Endothelial cell of hepatic sinusoid (primary cell): Measurements from ENCODE around the gene CT47A7.
"Not testable (repeated sequence)": the region's sequence is repeated elsewhere in the genome, so short reads cannot be mapped to it uniquely, and the experiment has no call there.

ENCODE experiments used
- in situ Hi-C: cut with HindIII; loops from 2 replicates; pipeline ENCODE4 v1.10.0; 2017; ENCODE audit warnings: low sequenced_read_pairs

CT47A7 gene

GRCh38 chrX:120956500-120956899 lies at the start of gene CT47A7:
TSS of gene CT47A7 (minus strand) at chrX:120956600. CDS start at chrX:120956345, 255 bp downstream.
- in situ Hi-C loops: not testable (repeated sequence)

GRCh38 chrX:121000589-121000988 lies 44.2 kb upstream of the CT47A7 start:
- in situ Hi-C loops: no loop called here

- in situ Hi-C loops: no loop called here
These were observed 43.0 kb upstream of the CT47A7 start for GRCh38 chrX:120999413-120999812.

- in situ Hi-C loops: not testable (repeated sequence)
These were observed 29.3 kb upstream of the CT47A7 start, which contains the start of gene CT47A1 for GRCh38 chrX:120985660-120986059. TSS of gene CT47A1 (minus strand) at chrX:120985760. CDS start at chrX:120985529, 231 bp downstream.
